GM12891 (cell line): Measurements from ENCODE around the gene LHFPL3.

Experiments used
- PAX5 ChIP-seq: IDR thresholded peaks from 2 replicates; pipeline ENCODE4 v1.6.1; 2011; ENCODE audit warnings: low read length, moderate library complexity, mild to moderate bottlenecking; ENCODE audit not compliant: insufficient read depth, severe bottlenecking
- POLR2A ChIP-seq: IDR thresholded peaks from 2 replicates; pipeline ENCODE4 v1.6.1; 2011; ENCODE audit warnings: low read depth, low read length, control low read depth
- POLR2AphosphoS5 ChIP-seq: IDR thresholded peaks from 2 replicates; pipeline ENCODE4 v1.6.1; 2011; ENCODE audit warnings: low read depth, low read length, control low read depth
- SPI1 ChIP-seq: IDR thresholded peaks from 2 replicates; pipeline ENCODE4 v1.6.1; 2011; ENCODE audit warnings: low read depth, low read length, control low read depth
- TAF1 ChIP-seq: IDR thresholded peaks from 2 replicates; pipeline ENCODE4 v1.6.1; 2011; ENCODE audit warnings: low read depth, low read length, control low read depth

DNA sequence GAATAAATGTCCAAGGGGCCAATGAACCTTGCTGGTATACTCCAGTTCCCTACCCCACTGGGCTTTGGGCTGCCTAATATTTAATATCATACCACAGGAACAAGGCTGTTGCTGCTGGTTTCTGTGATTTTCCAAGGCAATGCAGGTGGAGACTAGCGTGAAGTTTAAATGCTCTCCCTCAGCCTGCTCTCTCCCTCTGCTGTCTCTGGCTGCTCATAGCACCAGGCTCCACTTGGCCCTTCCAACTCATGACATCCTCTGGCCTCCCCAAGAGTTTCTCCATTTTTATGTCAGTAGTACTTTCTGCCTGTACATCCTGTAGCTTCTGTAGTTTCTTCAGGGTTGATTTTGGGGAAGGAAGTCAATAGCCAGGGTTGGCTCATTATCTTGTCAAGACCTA, 103.5 kb downstream of the LHFPL3 start:
- TF ChIP-seq SPI1: no peak
- no peak for TF ChIP-seq PAX5
- TF ChIP-seq POLR2A: no peak
- TF ChIP-seq TAF1: no peak
- no peak for TF ChIP-seq POLR2AphosphoS5
